Mesenchymal stem cell (in vitro differentiated cells and primary cell): ENCODE data around the gene AGPAT1.

Experiments
- DNase-seq: peaks from one replicate; pipeline ENCODE4 v3.0.0-alpha.2; 2013
- H2AFZ ChIP-seq: one replicate; pipeline ENCODE4 v1.6.1; 2013; ENCODE audit warnings: low read depth, mild to moderate bottlenecking, control low read depth, inconsistent platforms, low read length, moderate library complexity
- H2AK5ac ChIP-seq: 2 replicates; pipeline ENCODE4 v1.6.1; 2013; ENCODE audit warnings: low read length, moderate library complexity, mild to moderate bottlenecking, inconsistent platforms; ENCODE audit not compliant: severe bottlenecking
- H2BK120ac ChIP-seq: one replicate; pipeline ENCODE4 v1.6.1; 2013; ENCODE audit warnings: low read depth, mild to moderate bottlenecking, inconsistent platforms, low read length, moderate library complexity
- H2BK12ac ChIP-seq, 2 experiments: one replicate each; pipeline ENCODE4 v1.6.1; 2013; ENCODE audit warnings: inconsistent platforms in 2 of 2, low read length in 2 of 2, mild to moderate bottlenecking in 2 of 2, moderate library complexity in 2 of 2, control low read depth in 1 of 2
- H2BK15ac ChIP-seq: one replicate; pipeline ENCODE4 v1.6.1; 2013; ENCODE audit warnings: mild to moderate bottlenecking, low read depth, inconsistent platforms; ENCODE audit not compliant: poor library complexity, severe bottlenecking
- H2BK5ac ChIP-seq: 2 replicates; pipeline ENCODE4 v1.6.1; 2013; ENCODE audit warnings: low read depth, mild to moderate bottlenecking, low read length, control low read depth, inconsistent platforms; ENCODE audit not compliant: poor library complexity, severe bottlenecking
- H3K14ac ChIP-seq, 2 experiments: one replicate each; pipeline ENCODE4 v1.6.1; 2013; ENCODE audit warnings: inconsistent platforms in 2 of 2, low read length in 2 of 2, control low read depth in 1 of 2, mild to moderate bottlenecking in 1 of 2, moderate library complexity in 1 of 2
- H3K18ac ChIP-seq, 2 experiments: one replicate each; pipeline ENCODE4 v1.6.1; 2013; ENCODE audit warnings: inconsistent platforms in 2 of 2, low read length in 2 of 2, control low read depth in 1 of 2, low read depth in 1 of 2, mild to moderate bottlenecking in 1 of 2
- H3K23ac ChIP-seq, 2 experiments: one replicate each; pipeline ENCODE4 v1.6.1; 2013; ENCODE audit warnings: inconsistent platforms in 2 of 2, low read length in 2 of 2, mild to moderate bottlenecking in 2 of 2, moderate library complexity in 2 of 2, control low read depth in 1 of 2
- H3K27ac ChIP-seq: 2 replicates; pipeline ENCODE4 v1.5.1; 2013; ENCODE audit warnings: mild to moderate bottlenecking, moderate library complexity, low read length, control low read depth, inconsistent platforms; ENCODE audit not compliant: poor library complexity, severe bottlenecking
- H3K27me3 ChIP-seq, 2 experiments: 2 replicates each; pipeline versions ENCODE4 v1.6.1 to v1.7.0; 2013; ENCODE audit warnings: low read length in 2 of 2, mild to moderate bottlenecking in 2 of 2, moderate library complexity in 2 of 2, control low read depth in 1 of 2, inconsistent platforms in 1 of 2; ENCODE audit not compliant: control insufficient read depth in 1 of 2, insufficient read depth in 1 of 2
- H3K36me3 ChIP-seq, 2 experiments: 2 replicates each; pipeline versions ENCODE4 v1.6.1 to v1.7.0; 2013; ENCODE audit warnings: low read length in 2 of 2, control low read depth in 1 of 2, inconsistent platforms in 1 of 2, low read depth in 1 of 2, mild to moderate bottlenecking in 1 of 2; ENCODE audit not compliant: insufficient read depth in 2 of 2, control insufficient read depth in 1 of 2
- H3K4ac ChIP-seq, 2 experiments: one replicate each; pipeline ENCODE4 v1.6.1; 2013; ENCODE audit warnings: inconsistent platforms in 2 of 2, low read length in 2 of 2, mild to moderate bottlenecking in 2 of 2, moderate library complexity in 2 of 2, control low read depth in 1 of 2, low read depth in 1 of 2
- H3K4me1 ChIP-seq: 2 replicates; pipeline ENCODE4 v1.6.1; 2013; ENCODE audit warnings: low read depth, low read length, control low read depth; ENCODE audit not compliant: control insufficient read depth, insufficient read depth
- H3K4me2 ChIP-seq: 2 replicates; pipeline ENCODE4 v1.6.1; 2013; ENCODE audit warnings: low read length, mild to moderate bottlenecking, inconsistent platforms; ENCODE audit not compliant: poor library complexity, severe bottlenecking
- H3K4me3 ChIP-seq, 2 experiments: 2 replicates each; pipeline versions ENCODE4 v1.5.1 to v1.7.0; 2013; ENCODE audit warnings: low read length in 2 of 2, mild to moderate bottlenecking in 2 of 2, control low read depth in 1 of 2, low read depth in 1 of 2; ENCODE audit not compliant: insufficient read depth in 1 of 2
- H3K79me1 ChIP-seq: replicated peaks from 2 replicates; pipeline ENCODE4 v1.6.1; 2013; ENCODE audit warnings: mild to moderate bottlenecking, control low read depth, low read length, inconsistent platforms; ENCODE audit not compliant: poor library complexity, severe bottlenecking
- H3K9ac ChIP-seq: 2 replicates; pipeline ENCODE4 v1.7.0; 2013; ENCODE audit warnings: mild to moderate bottlenecking, low read length, moderate library complexity
- H3K9me3 ChIP-seq: 2 replicates; pipeline ENCODE4 v1.7.0; 2013; ENCODE audit warnings: mild to moderate bottlenecking, low read length; ENCODE audit not compliant: control insufficient read depth
- H4K8ac ChIP-seq: one replicate; pipeline ENCODE4 v1.6.1; 2013; ENCODE audit warnings: inconsistent platforms, mild to moderate bottlenecking, low read length, moderate library complexity
- H4K91ac ChIP-seq: one replicate; pipeline ENCODE4 v1.6.1; 2013; ENCODE audit warnings: mild to moderate bottlenecking, low read length, inconsistent platforms
- WGBS: methylation state at CpG from one replicate; pipeline ENCODE4 v1.1.7; 2013; ENCODE audit warnings: mixed read lengths; 5-methylcytosine and 5-hydroxymethylcytosine counted together

AGPAT1 gene

DNA sequence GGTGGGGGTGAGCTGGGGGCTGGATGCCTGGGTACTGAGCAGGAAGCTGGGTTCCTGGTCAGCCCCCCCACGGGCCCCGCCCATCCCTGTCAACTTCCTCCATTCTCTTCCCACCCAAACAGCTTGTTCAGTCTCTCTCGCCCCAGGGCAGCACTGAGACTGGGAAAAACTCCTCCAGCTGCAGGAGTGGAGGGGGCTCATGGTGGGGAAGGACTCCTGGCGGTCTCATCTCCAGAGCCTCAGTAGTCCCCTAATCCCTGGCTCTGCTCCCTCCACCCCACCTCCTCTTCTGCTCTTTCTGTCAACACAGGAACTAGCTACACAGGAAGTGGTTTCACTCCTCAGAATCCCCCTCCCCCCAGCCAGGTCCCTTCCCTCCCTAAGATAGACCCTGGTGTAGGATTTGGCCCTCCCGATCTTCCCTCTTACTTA is 16.7 kb upstream of the AGPAT1 start, which contains the start of gene GPSM3:
TSS of gene GPSM3 (minus strand) at position 36 of the 432 bp plus-strand sequence. CDS start 130 bp downstream, outside the sequence.
- Histone ChIP-seq H3K36me3 (peaks cover 5 to 11% of the 10 kb centered on the region in 2 experiments), H3K23ac (peak within 1 kb of the TSS in 1 of 2 experiments; percentile 9), H3K18ac (peak within 1 kb of the TSS; percentile 95 to 97), H3K4ac (peak within 1 kb of the TSS; percentile 90 to 98), H2BK5ac (no peak within 1 kb of the TSS), H3K27ac (no peak within 1 kb of the TSS), H3K14ac (peak within 1 kb of the TSS in 1 of 2 experiments; percentile 86), H2BK12ac (peak within 1 kb of the TSS; percentile 97 to 98), H4K91ac (peak within 1 kb of the TSS; percentile 98), H2BK15ac (peak within 1 kb of the TSS; percentile 88), H2BK120ac (peak within 1 kb of the TSS; percentile 99), H3K9ac (peak within 1 kb of the TSS; percentile 36), H2AK5ac (peak within 1 kb of the TSS; percentile 92), H4K8ac (peak within 1 kb of the TSS; percentile 100), H3K79me1 (peaks cover 13% of the 10 kb centered on the region), H3K4me2 (no peak within 1 kb of the TSS), H2AFZ (peak within 1 kb of the TSS; percentile 36), H3K4me3 (no peak within 1 kb of the TSS), H3K9me3 (no peaks in the 10 kb centered on the region), H3K27me3 (no peaks in the 10 kb centered on the region), H3K4me1 (peaks cover 42% of the 10 kb centered on the region)
- peak; percentile 41 for DNase-seq
- WGBS, result 72% methylated on average over 4 of the region's 5 CpGs

DNA sequence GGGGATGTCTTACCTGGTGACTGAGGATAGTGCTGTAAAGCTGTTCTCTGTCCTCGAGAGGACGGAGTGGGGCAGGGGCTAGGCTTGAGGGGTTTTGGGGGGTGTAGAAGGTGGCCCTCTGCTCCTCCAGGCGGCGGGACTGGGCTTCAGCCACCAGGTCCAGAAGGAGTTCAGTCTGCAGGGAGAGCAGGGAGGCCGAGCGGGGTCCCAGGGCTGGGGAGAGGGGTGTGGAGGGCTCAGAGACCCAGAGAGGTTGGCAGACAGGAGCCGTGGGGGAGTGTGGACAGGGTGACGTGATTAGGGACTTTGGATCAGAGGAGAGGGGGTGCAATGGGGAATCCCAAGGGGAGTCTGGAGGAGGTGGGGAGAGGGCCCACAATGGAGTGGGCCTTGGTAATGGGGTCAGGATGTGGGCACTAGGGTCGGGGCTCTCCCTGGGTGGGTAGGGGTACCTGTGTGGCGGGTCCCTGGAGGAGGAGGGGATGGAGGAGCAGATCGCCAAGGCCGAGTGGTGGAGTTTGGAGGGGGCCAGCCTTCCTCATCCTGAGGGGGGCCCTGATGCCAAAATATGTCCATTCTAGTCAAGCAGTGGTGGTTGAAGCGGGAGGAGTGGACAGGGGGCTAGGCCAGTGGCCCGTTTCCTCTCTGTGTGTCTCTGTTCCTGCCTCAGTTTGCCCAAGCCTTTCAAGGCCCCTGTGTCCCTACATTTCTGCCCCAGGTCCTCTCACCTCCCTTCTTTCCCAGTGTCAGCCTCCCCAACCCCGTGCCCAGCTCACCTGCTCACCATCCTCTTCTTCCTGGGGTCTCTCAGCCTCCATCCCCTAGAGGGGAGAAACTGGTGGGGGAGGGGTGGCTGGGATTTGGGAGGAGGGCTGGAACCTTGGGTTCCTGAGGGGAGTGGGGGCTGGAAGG is 16.1 kb upstream of the AGPAT1 start:
- H3K4me3 ChIP-seq, result no peak overlapping the region
- no peak overlapping the region for H3K4me2 ChIP-seq
- WGBS, result 93% methylated on average over 12 of the region's 15 CpGs
- H3K36me3 ChIP-seq, result peaks cover 12 to 18% of the 10 kb centered on the region in 2 experiments
- H2AK5ac ChIP-seq, result peak overlapping the region; percentile 92
- no peaks in the 10 kb centered on the region for H3K9me3 ChIP-seq
- no peak overlapping the region for H2BK5ac ChIP-seq
- peak overlapping the region; percentile 90 to 98 for H3K4ac ChIP-seq
- peak overlapping the region; percentile 97 for H4K91ac ChIP-seq
- H3K27ac ChIP-seq, result no peak overlapping the region
- H3K79me1 ChIP-seq, result peaks cover 14% of the 10 kb centered on the region
- peak overlapping the region in 1 of 2 experiments; percentile 9 for H3K23ac ChIP-seq
- H3K9ac ChIP-seq, result no peak overlapping the region
- H3K4me1 ChIP-seq, result peaks cover 43% of the 10 kb centered on the region
- H2BK15ac ChIP-seq, result peak overlapping the region; percentile 88
- H2BK120ac ChIP-seq, result peak overlapping the region; percentile 99
- no peak for DNase-seq
- peak overlapping the region; percentile 36 for H2AFZ ChIP-seq
- H3K14ac ChIP-seq, result peak overlapping the region in 1 of 2 experiments; percentile 86
- peak overlapping the region; percentile 100 for H4K8ac ChIP-seq
- H2BK12ac ChIP-seq, result peak overlapping the region; percentile 97 to 98
- no peaks in the 10 kb centered on the region for H3K27me3 ChIP-seq
- H3K18ac ChIP-seq, result peak overlapping the region; percentile 85 to 96

DNA sequence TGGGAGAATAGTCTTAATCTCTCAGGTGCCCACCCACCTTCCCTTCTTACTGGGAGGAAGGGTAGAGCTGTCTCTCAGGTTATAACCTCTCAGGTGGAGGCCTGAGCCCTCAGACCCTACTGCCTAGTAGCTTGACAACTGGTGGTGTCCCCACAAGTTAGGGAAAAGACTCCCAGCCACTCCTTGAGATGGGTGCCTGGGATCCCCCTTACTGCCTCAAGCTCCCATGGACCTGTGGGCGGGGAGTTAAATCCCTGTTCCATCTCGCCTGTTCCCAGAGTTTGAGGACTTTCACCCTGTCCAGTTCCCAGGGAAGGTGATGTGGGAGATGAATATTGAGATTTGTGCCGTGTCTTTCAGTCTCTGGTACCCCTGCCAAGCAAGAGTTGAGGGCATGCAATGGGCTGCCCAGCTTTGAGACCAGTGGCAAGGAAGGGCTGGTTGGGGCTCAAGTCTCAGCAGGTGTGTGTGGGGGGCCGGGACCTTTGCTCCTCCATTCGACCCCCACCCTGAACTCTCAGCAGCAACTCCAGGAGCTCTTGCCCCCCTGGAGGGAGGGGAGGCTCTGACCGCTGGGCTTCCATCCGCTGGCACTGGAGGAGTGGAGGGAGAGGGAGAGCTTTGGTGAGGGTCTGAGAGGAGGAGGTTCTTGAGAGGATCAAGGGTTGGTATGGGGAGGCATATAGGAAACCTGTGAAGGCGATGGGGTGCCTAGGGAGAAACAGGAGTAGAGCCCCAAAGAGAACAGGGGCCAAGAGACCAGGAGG is 15.2 kb upstream of the AGPAT1 start:
- Histone ChIP-seq H3K23ac (peak overlapping the region in 1 of 2 experiments; percentile 3), H3K9ac (peak overlapping the region; percentile 95), H3K9me3 (no peaks in the 10 kb centered on the region), H3K4ac (peak overlapping the region; percentile 81 to 93), H3K27me3 (no peaks in the 10 kb centered on the region), H3K4me1 (peaks cover 36% of the 10 kb centered on the region), H3K4me3 (peak overlapping the region in 1 of 2 experiments; percentile 85), H2BK12ac (peak overlapping the region; percentile 97 to 98), H3K36me3 (peaks cover 20 to 26% of the 10 kb centered on the region in 2 experiments), H3K14ac (no peak overlapping the region), H2AK5ac (peak overlapping the region; percentile 1), H3K4me2 (peak overlapping the region; percentile 83), H3K79me1 (peaks cover 14% of the 10 kb centered on the region), H2BK120ac (peak overlapping the region; percentile 99), H4K91ac (peak overlapping the region; percentile 97), H3K18ac (peak overlapping the region; percentile 13 to 14), H2BK5ac (no peak overlapping the region), H2BK15ac (peak overlapping the region; percentile 88), H4K8ac (peak overlapping the region; percentile 100), H3K27ac (peak overlapping the region; percentile 79), H2AFZ (no peak overlapping the region)
- WGBS, result 91% methylated on average over 6 of the region's 8 CpGs
- peak; percentile 11 for DNase-seq
